Measurements from ENCODE around the gene MAPK8IP1. TPM values are rescaled to one million over a fixed set of nuclear protein-coding genes. Genes with fewer than 3 reads are reported as not detected.

MAPK8IP1 gene
- total RNA-seq, 4 donors from 2014 or later, result 1.9 to 11.1 (median 2.6) TPM

DNA sequence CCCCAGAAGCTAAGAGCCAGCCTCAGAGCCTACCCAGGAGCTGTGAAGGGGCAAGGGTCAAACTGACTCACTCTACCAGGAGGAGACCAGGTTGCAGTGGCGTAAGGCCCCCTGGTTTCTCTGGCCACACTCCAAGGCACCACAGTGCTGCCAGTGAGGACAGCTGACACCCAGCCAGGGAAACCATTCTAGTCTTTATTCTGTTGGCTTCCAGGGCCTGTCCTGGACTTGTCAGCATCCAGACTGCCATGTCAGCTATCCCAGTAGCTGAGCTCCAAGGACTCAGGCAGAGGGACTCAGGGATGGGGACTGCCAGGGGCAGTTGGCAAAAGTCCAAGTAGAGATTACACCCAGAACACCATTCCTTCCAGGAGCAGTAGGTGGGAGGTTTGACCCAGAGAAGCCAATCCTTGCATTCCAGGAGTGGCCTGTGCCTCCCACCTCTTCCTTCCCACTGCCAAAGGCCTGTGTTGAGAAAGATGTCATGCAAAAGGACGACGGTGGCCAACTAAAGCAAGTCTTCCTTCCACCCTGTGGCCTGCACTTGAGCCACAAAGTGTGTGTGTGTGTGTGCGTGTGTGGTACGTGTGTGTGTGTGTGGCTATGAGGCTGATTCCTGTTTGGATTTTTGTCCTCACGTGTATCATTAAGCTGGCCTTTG lies 3.6 kb upstream of the MAPK8IP1 start:
- intact Hi-C loops (cut with DNase I; ENCODE audit: low total_unique reads) (no loop called here), in situ Hi-C loops (cut with MboI; ENCODE audit: low pct_ligation_motif_present in 1 of 4, low pct_unique_long_range_greater_than_20kb in 1 of 4, low sequenced_read_pairs in 3 of 4) (no loop called here)
- TF ChIP-seq CTCF (IDR thresholded peaks at IDR 0.05) (no peak), EP300 (IDR thresholded peaks at IDR 0.05; ENCODE audit: low read depth) (no peak), POLR2A (IDR thresholded peaks at IDR 0.05) (no peak), POLR2AphosphoS5 (IDR thresholded peaks at IDR 0.05) (no peak)
- Histone ChIP-seq H3K4me1 (peaks cover 0 to 14% (median 5%) of the 10 kb centered on the region in 4 donors), H3K36me3 (peaks cover 0 to 20% (median 7%) of the 10 kb centered on the region in 4 donors), H3K27me3 (no peaks in the 10 kb centered on the region), H3K27ac (peak overlapping the region in 1 of 4 donors; percentile 30), H3K9me3 (no peaks in the 10 kb centered on the region), H3K4me3 (no peak overlapping the region)
- no peak for DNase-seq
- 86% methylated on average over 5 of the region's 6 CpGs; no CpG with 5 or more reads in 1 of the 2 donors for WGBS, 2 donors (ENCODE audit: low coverage in 1 of 2)

- no peak overlapping the region for H3K4me3 ChIP-seq
- no peak for DNase-seq
- peaks cover 0 to 9% (median 3%) of the 10 kb centered on the region in 4 donors for H3K36me3 ChIP-seq
- 78 to 91% methylated on average over 4 to 10 of the region's 10 CpGs for WGBS, 2 donors (ENCODE audit: low coverage in 1 of 2)
- no peak for TF ChIP-seq POLR2AphosphoS5 (IDR thresholded peaks at IDR 0.05)
- TF ChIP-seq EP300 (IDR thresholded peaks at IDR 0.05; ENCODE audit: low read depth), result no peak
- TF ChIP-seq CTCF (IDR thresholded peaks at IDR 0.05), result no peak
- no peak for TF ChIP-seq POLR2A (IDR thresholded peaks at IDR 0.05)
- peaks cover 0 to 14% (median 5%) of the 10 kb centered on the region in 4 donors for H3K4me1 ChIP-seq
- intact Hi-C loops (cut with DNase I; ENCODE audit: low total_unique reads), result no loop called here
- no peak overlapping the region for H3K27ac ChIP-seq
- no peaks in the 10 kb centered on the region for H3K9me3 ChIP-seq
- no peaks in the 10 kb centered on the region for H3K27me3 ChIP-seq
- in situ Hi-C loops (cut with MboI; ENCODE audit: low pct_ligation_motif_present in 1 of 4, low pct_unique_long_range_greater_than_20kb in 1 of 4, low sequenced_read_pairs in 3 of 4), result no loop called here
Measured at GRCh38 chr11:45884596-45885185, 760 bp upstream of the MAPK8IP1 start.

- WGBS, 2 donors (ENCODE audit: low coverage in 1 of 2), result 36% methylated on average over 19 of the region's 43 CpGs; no CpG with 5 or more reads in 1 of the 2 donors
- intact Hi-C loops (cut with DNase I; ENCODE audit: low total_unique reads) (no loop called here), in situ Hi-C loops (cut with MboI; ENCODE audit: low pct_ligation_motif_present in 1 of 4, low pct_unique_long_range_greater_than_20kb in 1 of 4, low sequenced_read_pairs in 3 of 4) (no loop called here)
- Histone ChIP-seq H3K27ac (peak overlapping the region in 1 of 4 donors; percentile 15), H3K36me3 (peaks cover 0 to 6% (median 2%) of the 10 kb centered on the region in 4 donors), H3K4me3 (peak overlapping the region; percentile 11 to 63 (median 44)), H3K4me1 (peaks cover 0 to 11% (median 5%) of the 10 kb centered on the region in 4 donors), H3K27me3 (no peaks in the 10 kb centered on the region), H3K9me3 (no peaks in the 10 kb centered on the region)
- TF ChIP-seq POLR2A (IDR thresholded peaks at IDR 0.05), result no peak
- no peak for TF ChIP-seq POLR2AphosphoS5 (IDR thresholded peaks at IDR 0.05)
- no peak for TF ChIP-seq CTCF (IDR thresholded peaks at IDR 0.05)
- TF ChIP-seq EP300 (IDR thresholded peaks at IDR 0.05; ENCODE audit: low read depth), result no peak
- no peak for DNase-seq
Measured at GRCh38 chr11:45885921-45886721, 670 bp downstream of the MAPK8IP1 start.

Data from transverse colon (tissue), 4 donors.